ENCODE data around the gene PRR33.
A peak's percentile ranks its signal among the peaks of the same experiment; 100 is the strongest.

The PRR33 gene

GRCh38 chr11:1882265-1883238 lies 9.1 kb downstream of the PRR33 start:
- no peaks in the 10 kb centered on the region for H3K36me3 ChIP-seq (ENCODE audit: insufficient read depth)
- H3K27me3 ChIP-seq (ENCODE audit: insufficient read depth, low read depth) = peaks cover 75% of the 10 kb centered on the region
- H3K9ac ChIP-seq = no peak overlapping the region
- no peaks in the 10 kb centered on the region for H3K4me1 ChIP-seq (ENCODE audit: low read depth, poor library complexity, severe bottlenecking)
- H3K27ac ChIP-seq = no peak overlapping the region
- no peak overlapping the region for H2AFZ ChIP-seq (ENCODE audit: low read depth)
- TF ChIP-seq, protein P1, sequence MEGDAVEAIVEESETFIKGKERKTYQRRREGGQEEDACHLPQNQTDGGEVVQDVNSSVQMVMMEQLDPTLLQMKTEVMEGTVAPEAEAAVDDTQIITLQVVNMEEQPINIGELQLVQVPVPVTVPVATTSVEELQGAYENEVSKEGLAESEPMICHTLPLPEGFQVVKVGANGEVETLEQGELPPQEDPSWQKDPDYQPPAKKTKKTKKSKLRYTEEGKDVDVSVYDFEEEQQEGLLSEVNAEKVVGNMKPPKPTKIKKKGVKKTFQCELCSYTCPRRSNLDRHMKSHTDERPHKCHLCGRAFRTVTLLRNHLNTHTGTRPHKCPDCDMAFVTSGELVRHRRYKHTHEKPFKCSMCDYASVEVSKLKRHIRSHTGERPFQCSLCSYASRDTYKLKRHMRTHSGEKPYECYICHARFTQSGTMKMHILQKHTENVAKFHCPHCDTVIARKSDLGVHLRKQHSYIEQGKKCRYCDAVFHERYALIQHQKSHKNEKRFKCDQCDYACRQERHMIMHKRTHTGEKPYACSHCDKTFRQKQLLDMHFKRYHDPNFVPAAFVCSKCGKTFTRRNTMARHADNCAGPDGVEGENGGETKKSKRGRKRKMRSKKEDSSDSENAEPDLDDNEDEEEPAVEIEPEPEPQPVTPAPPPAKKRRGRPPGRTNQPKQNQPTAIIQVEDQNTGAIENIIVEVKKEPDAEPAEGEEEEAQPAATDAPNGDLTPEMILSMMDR (conservative IDR thresholded peaks at IDR 0.05; ENCODE audit: low read depth, low read length) = peak; percentile 80
- H3K4me3 ChIP-seq (IDR thresholded peaks at IDR 0.05; ENCODE audit: insufficient read depth, low read depth, low read length) = no peak overlapping the region
- H3K79me2 ChIP-seq (ENCODE audit: insufficient read depth, low read depth) = no peaks in the 10 kb centered on the region
- H3K4me2 ChIP-seq = no peak overlapping the region
- no peaks in the 10 kb centered on the region for H4K20me1 ChIP-seq (ENCODE audit: insufficient read depth)

DNA sequence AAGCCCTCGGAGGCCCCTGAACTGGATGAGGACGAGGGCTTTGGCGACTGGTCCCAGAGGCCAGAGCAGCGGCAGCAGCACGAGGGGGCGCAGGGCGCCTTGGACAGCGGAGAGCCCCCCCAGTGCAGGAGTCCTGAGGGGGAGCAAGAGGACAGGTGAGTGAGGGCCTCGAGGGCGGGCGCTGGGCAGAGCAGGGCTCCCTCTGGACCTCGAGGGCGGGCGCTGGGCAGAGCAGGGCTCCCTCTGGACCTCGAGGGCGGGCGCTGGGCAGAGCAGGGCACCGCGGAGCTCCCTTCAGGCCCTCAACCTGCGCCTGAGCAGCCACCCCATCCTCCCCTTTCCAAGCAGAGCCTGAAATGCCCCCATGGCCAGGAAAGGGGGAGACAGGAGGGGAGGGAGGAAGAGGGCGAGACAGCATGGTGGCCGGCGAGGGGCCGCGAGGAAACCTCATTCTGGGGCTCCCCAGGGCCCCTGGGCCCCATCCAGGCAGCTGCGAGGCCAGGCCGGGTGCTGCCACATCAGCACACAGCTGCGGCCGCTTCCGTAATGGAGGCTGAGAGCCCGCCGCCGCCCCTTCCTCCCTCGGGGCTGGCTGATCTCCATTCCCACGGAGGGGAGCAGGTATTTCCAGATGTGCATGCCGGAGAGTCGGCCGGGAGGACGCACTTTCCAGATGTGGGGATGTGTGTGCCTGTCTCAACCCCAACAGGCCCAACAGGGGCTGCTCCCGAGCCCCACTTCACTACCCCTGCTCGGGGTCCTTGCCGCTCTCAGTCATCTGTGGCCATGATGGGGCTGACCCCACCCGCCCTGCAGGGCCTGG lies 10.0 kb downstream of the PRR33 start:
- Histone ChIP-seq H3K79me2 (ENCODE audit: insufficient read depth, low read depth) (no peaks in the 10 kb centered on the region), H3K4me2 (no peak overlapping the region), H3K4me3 (IDR thresholded peaks at IDR 0.05; ENCODE audit: insufficient read depth, low read depth, low read length) (no peak overlapping the region), H4K20me1 (ENCODE audit: insufficient read depth) (no peaks in the 10 kb centered on the region), H3K4me1 (ENCODE audit: low read depth, poor library complexity, severe bottlenecking) (no peaks in the 10 kb centered on the region), H3K9ac (no peak overlapping the region), H3K27me3 (ENCODE audit: insufficient read depth, low read depth) (peaks cover 80% of the 10 kb centered on the region), H2AFZ (ENCODE audit: low read depth) (no peak overlapping the region), H3K27ac (no peak overlapping the region), H3K36me3 (ENCODE audit: insufficient read depth) (no peaks in the 10 kb centered on the region)
- TF ChIP-seq, protein P1 (conservative IDR thresholded peaks at IDR 0.05; ENCODE audit: low read depth, low read length) = no peak

DNA sequence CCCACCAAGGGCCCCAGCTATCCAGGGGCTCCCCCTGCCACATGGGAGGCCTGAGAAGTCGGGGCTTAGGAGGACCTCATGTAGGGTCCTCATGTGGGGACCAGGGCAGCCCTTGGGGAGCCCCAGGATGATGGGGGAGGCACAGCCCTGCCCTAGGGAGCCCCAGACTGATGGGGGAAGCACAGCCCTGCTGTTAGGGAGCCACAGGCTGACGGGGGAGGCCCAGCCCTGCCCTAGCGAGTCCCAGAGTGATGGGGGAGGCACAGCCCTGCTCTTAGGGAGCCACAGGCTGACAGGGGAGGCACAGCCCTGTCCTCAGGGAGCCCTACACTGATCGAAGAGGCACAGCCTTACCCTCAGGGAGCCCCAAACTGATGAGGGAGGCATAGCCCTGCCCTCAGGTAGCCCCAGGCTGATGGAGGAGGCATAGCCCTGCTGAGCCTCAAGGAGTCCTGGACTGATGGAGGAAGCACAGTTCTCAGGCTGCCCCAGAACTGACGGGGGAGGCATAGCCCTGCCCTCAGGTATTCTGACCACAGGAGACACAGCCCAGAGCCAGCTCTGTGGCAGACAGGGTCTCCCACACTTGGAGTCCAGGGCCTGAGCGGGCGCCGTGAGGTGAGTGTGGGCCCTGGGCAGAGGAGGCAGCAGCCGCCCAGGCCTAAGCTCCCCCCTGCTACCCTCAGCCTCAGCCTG lies 10.8 kb downstream of the PRR33 start:
- Histone ChIP-seq H3K4me3 (IDR thresholded peaks at IDR 0.05; ENCODE audit: insufficient read depth, low read depth, low read length) (no peak overlapping the region), H3K36me3 (ENCODE audit: insufficient read depth) (no peaks in the 10 kb centered on the region), H3K79me2 (ENCODE audit: insufficient read depth, low read depth) (no peaks in the 10 kb centered on the region), H2AFZ (ENCODE audit: low read depth) (no peak overlapping the region), H3K27me3 (ENCODE audit: insufficient read depth, low read depth) (peaks cover 80% of the 10 kb centered on the region), H3K4me2 (no peak overlapping the region), H3K9ac (no peak overlapping the region), H4K20me1 (ENCODE audit: insufficient read depth) (no peaks in the 10 kb centered on the region), H3K4me1 (ENCODE audit: low read depth, poor library complexity, severe bottlenecking) (no peaks in the 10 kb centered on the region), H3K27ac (no peak overlapping the region)
- TF ChIP-seq, protein P1 (conservative IDR thresholded peaks at IDR 0.05; ENCODE audit: low read depth, low read length) = no peak

- TF ChIP-seq, protein P1 (conservative IDR thresholded peaks at IDR 0.05; ENCODE audit: low read depth, low read length) = no peak
- H4K20me1 ChIP-seq (ENCODE audit: insufficient read depth) = no peaks in the 10 kb centered on the region
- H3K9ac ChIP-seq = no peak overlapping the region
Measured at GRCh38 chr11:1879941-1880720, 11.6 kb downstream of the PRR33 start.

More at GRCh38 chr11:1879941-1880720, 11.6 kb downstream of the PRR33 start:
- Histone ChIP-seq H2AFZ (ENCODE audit: low read depth) (no peak overlapping the region), H3K27me3 (ENCODE audit: insufficient read depth, low read depth) (peaks cover 81% of the 10 kb centered on the region), H3K4me3 (IDR thresholded peaks at IDR 0.05; ENCODE audit: insufficient read depth, low read depth, low read length) (no peak overlapping the region), H3K4me1 (ENCODE audit: low read depth, poor library complexity, severe bottlenecking) (no peaks in the 10 kb centered on the region), H3K79me2 (ENCODE audit: insufficient read depth, low read depth) (no peaks in the 10 kb centered on the region), H3K27ac (no peak overlapping the region), H3K36me3 (ENCODE audit: insufficient read depth) (no peaks in the 10 kb centered on the region), H3K4me2 (no peak overlapping the region)
